ENCODE results near the gene FZR1.

GRCh38 chr19:3505598-3506383 lies at the start of gene FZR1:
- TF ChIP-seq RAD21 (IDR thresholded peaks at IDR 0.05 in 1 of 2, conservative IDR thresholded peaks at IDR 0.05 in 1 of 2; ENCODE audit: low read depth in 2 of 2, low read length in 2 of 2) (no peak), EZH2 (IDR thresholded peaks at IDR 0.05; ENCODE audit: low read depth, low read length, severe bottlenecking) (no peak), POLR2A (IDR thresholded peaks at IDR 0.05; ENCODE audit: control extremely low read depth in 1 of 2, low read depth in 2 of 2, low read length in 2 of 2) (peak in 1 of 2 experiments; percentile 59; a peak in 1 of 3 replicates), POU5F1 (IDR thresholded peaks at IDR 0.05; ENCODE audit: low read depth, low read length) (no peak), TAF7 (optimal IDR thresholded peaks at IDR 0.05; ENCODE audit: borderline replicate concordance, low read depth, low read length) (peak; percentile 42)
- TF ChIP-seq, protein P1, sequence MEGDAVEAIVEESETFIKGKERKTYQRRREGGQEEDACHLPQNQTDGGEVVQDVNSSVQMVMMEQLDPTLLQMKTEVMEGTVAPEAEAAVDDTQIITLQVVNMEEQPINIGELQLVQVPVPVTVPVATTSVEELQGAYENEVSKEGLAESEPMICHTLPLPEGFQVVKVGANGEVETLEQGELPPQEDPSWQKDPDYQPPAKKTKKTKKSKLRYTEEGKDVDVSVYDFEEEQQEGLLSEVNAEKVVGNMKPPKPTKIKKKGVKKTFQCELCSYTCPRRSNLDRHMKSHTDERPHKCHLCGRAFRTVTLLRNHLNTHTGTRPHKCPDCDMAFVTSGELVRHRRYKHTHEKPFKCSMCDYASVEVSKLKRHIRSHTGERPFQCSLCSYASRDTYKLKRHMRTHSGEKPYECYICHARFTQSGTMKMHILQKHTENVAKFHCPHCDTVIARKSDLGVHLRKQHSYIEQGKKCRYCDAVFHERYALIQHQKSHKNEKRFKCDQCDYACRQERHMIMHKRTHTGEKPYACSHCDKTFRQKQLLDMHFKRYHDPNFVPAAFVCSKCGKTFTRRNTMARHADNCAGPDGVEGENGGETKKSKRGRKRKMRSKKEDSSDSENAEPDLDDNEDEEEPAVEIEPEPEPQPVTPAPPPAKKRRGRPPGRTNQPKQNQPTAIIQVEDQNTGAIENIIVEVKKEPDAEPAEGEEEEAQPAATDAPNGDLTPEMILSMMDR (IDR thresholded peaks at IDR 0.05; ENCODE audit: control extremely low read depth in 1 of 3, insufficient read depth in 1 of 3, low read depth in 1 of 3, low read length in 3 of 3): no peak
